HG03060 (cell line): ENCODE data around the gene PHAF1.

Source experiments
- ATAC-seq: cut with Tn5 transposase; IDR thresholded peaks from one replicate; pipeline ENCODE4 v1.9.1; 2021; ENCODE audit warnings: low read depth, moderate number of reproducible peaks; ENCODE audit not compliant: unreplicated experiment

Gene PHAF1

DNA sequence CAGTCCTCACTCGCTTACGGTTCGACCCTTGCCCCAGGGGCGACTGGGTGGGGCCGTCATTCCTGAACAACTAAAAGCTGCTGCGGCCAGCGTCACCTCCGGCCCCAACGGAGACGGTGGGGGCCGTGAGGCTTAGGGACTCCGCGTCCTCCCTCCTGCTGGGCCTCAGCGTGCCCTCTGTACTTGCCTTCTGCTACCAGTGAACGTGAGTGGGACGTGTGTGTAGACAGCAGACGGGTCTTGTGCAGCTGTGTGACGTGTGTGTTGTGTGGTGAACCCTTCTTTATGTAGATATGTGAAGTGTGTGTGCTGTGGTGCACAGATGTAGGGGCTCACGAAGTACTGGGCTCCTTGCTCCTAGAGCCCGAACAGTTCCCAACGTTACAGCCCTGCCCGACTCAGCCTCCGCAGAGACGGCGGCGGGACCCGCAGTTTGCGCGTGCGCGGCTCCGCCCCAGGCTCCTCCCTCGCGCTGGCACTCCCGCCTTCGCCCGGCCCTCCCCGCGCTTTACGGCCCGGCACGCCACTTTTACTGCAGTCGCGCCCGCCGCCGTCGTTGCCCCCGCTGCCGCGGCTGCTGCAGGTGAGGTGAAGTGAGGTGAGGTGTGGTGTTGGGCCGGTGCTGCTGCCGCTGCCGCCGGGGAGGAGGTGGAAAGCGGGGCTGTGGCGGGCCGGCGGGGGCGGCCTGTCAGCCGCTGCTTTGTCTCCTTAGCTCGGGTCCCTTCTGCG is at the start of gene PHAF1:
Gene PHAF1, plus strand, starts transcription at position 535 of the 729 bp plus-strand sequence. CDS start 235 bp downstream, outside the sequence.
- ATAC-seq, result peak; percentile 55

- ATAC-seq, result no peak
These were observed 46.7 kb upstream of the PHAF1 start for GRCh38 chr16:67063008-67063407.

DNA sequence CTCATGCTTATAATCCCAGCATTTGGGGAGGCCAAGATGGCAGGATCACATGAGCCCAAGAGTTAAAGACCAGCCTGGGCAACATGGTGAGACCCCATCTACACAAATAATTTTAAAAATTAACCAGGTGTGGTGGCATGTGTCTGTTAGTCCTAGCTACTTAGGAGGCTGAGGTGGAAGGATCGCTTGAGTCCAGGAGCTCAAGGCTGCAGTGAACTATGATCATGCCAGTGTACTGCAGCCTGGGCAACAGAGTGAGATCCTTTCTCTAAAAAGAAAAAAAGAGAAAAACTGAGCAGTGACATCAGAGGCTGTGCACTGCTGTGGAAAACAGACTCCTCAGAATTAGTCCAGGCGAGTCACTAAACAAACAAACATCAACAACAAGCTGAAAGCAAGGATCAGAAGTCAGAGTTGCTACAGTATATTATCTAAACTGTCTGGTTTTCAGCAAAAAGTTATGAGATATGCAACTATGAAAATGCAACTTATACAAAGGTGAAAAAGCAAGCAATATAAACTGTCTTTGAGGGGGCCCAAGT is 41.5 kb upstream of the PHAF1 start:
- ATAC-seq, result no peak

- no peak for ATAC-seq
These were observed 38.2 kb upstream of the PHAF1 start for GRCh38 chr16:67071476-67072048.

DNA sequence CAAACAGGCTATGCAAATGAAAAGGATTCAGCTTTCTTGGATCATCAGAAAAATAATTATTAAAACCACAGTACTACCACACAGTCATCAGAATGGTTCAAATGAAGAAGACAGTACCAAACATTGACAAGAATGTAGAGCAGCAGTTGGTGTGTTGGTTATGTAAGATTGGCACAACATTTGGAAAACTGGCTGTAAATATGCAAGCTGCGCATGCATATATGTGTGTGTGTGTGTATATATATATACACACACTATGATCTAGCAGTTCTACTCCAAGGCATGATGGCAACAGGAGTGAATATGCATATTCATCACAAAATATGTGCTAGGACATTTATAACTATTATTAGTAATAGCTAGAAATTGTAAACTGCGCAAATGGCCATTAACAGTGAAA is 34.4 kb upstream of the PHAF1 start:
- ATAC-seq, result no peak

GRCh38 chr16:67077871-67078270 is 31.9 kb upstream of the PHAF1 start:
- ATAC-seq, result no peak

DNA sequence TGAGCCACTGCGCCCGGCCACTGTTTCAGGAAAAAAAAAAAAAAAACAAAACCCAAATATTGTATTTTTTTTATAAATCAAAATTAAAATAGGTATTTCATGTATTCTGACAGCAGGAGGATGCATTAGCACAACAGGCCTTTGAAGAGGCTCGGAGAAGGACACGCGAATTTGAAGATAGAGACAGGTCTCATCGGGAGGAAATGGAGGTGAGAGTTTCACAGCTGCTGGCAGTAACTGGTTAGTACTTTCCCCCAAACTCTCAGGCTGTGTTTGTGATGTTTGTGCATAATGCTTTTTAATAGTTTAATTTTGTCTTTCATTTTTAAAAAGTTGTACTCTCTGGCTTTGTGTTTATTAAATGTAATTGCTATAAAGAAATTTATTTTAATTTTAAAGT is 27.6 kb upstream of the PHAF1 start:
- no peak for ATAC-seq

DNA sequence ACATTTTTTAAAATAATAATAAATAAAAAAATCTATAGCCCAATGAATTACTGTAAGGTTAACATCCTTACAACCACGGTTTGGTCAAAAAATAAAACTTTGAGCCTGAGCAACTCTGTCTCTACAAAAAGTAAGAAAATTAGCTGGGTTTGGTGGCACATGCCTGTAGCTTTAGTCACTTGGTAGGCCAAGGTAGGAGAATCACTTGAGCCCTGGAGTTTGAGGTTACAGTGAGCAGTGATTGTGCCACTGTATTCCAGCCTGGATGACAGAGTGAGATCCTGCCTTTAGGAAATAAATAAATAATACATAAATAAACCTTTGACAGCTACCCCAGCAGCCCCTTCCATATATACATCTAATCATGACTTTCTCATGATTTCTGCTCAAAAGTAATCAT is 26.9 kb upstream of the PHAF1 start:
- ATAC-seq, result no peak

DNA sequence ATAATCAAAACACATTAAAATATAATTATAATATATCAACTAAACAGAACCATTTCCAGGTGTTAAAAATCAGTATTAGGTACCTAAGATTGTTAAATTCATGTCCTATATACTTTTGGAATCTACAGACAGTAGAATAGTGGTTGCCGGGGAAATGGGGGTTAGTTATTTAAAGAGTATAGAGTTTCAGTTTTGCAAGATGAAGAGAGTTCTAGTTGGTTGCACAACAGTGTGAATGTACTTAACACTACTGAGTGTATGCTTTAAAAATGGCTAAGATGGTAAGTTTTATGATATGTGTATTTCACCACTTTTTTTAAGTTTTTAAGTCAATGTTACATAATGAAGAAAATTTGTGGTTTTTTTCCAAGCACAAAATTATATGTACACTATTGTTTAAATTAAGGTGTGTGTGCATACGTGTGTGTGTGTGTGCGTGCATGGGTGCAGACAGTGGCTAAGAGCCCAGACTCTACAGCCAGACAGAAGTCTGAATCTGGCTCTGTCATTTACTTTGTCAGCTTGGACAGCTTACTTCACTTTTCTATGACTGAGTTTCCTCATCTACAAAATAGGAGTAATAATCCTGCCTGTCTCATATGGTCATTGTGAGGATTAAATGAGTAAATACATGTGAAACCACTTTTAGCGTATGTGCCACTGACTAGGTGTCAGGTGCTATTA is 25.3 kb upstream of the PHAF1 start:
- ATAC-seq, result no peak

DNA sequence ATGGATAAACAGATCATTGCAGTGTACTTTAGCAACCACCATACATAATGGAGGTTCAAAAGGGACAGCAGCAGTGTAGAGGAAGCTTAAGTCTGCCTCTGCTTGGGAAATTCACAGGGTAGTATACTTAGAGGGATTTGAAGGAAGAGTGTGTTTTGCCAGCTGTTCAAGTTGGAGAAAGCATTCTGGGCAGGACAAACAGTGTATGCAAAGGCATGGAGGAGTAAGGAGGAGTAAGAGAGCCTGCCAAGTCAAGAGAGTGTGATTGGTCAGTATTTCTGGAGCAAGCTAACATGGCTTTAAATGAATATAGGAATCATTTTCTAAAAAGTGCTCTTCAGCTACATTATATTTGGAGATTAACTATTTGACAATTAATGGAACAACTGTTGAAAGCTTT is 22.9 kb upstream of the PHAF1 start:
- ATAC-seq, result no peak

DNA sequence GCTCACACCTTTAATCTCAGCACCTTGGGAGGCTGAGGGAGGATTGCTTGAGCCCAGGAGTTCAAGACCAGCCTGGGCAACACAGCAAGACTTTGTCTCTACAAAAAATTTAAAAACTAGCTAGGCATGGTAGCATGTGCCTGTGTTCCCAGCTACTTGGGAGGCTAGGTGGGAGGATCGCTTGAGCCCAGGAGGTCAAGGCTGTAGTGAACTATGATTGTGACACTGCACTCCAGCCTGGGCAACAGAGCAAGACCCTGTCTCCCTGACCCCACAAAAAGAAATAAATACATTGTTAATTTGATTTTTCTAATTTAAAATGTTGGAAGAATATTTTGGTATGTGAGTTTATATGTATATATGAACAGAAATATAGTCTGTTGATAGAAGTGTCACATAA is 22.4 kb upstream of the PHAF1 start:
- ATAC-seq, result no peak

DNA sequence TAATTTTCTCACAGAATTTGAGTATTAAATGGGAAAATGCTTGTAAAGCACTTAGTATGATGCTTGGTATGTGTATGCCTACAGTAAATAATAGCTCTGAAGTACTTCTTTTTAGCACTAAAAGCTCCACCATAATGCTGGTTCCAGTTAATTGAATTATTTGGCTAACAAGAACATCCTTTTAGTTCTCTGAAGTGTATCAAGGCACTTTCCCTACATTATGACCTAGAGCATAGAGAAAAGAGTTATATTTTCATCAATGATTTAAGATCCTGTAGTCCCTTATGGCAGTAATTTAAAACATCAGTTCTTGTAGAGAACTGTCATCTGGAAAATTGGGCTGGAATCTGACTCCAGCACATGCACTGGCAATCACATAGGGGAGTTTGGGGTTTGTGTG is 21.9 kb upstream of the PHAF1 start:
- ATAC-seq, result no peak

DNA sequence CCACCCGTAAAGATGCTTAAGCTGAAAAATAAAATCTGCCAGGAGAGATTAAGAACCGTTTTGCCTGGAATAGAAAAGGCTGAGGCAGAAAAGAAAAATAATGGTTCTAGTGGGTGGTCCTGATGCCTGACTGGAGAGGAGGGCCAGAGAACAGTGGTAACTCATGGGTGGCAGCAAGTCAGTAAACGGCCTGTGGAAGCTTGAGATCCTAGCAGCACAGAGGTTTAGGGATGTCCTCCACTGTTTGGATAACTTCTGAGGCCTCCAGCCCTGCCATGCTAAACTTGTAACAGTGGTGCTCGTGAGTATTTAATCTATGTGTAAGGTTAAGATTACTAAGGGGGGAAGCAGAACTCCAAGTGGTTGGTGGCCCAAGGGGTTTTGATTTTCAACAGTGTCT is 21.2 kb upstream of the PHAF1 start:
- no peak for ATAC-seq

DNA sequence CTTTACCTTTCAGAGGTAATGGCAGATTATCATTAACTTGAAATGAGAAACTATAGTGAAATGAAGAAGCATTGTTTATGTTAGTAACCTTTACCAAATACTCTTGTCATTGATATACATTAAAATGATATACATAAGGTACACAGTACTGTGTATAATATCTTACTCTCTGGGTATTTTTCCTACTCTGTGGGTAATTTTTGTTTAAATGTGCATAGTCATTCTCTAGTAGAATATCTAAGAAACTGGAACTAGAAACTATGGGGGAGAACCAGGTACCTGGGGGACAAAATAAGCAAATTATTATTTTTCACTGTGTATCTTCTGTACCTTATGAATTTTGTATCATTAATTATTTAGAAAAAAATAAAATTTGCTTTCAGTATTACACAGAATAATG is 20.6 kb upstream of the PHAF1 start:
- no peak for ATAC-seq

DNA sequence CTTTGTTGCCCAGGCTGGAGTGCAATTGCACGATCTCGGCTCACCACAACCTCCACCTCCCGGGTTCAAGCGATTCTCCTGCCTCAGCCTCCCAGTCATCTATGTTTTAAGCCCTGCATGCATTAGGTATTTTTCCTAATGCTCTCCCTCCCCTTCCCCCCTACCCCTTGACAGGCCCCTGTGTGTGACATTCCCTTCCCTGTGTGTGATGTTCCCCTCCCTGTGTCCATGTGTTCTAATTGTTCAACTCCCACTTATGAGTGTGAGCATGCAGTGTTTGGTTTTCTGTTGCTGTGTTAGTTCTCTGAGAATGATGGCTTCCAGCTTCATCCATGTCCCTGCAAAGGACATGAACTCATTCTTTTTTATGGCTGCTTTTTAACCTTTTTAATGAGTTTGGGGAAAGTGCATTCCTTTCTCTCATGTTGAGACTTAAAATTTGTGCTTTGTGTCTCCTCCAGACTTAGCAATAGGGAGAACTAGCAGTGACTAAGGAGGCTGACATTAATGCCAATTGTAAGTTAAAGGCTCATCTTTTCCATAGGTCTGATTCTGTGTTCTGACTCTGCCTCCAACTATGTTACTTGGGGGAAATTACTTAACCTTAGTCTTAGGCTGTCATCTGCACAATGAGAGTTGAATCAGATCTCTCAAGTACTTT is 17.7 kb upstream of the PHAF1 start:
- ATAC-seq, result no peak

DNA sequence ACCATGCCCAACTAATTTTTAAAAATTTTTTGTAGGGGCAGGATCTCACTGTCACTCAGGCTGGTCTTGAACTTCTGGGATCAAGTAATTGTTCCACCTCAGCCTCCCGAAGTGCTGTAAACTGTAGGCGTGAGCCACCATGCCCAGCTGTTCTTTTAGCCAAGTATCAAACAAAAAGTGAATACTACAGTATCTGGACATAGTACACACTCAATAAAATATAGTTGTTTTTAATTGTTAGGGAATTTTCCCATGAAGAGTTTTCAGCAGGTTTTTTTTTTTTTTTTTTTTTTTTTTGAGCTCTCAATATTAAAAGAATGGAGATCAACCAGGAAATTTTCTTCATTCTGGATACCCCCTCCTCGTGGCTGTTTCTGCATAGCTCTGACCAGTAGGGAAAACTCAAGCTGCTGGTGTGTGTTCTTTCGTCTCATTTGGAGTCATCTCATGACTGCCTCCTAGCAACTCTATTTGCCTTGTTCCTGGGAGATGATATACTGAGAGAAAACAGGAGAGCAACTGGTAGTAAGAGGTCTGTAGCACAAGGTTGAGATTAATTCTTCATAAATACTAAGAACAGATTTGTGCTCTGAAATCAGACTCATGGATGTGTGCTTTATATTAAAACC is 16.5 kb upstream of the PHAF1 start:
- ATAC-seq, result no peak

DNA sequence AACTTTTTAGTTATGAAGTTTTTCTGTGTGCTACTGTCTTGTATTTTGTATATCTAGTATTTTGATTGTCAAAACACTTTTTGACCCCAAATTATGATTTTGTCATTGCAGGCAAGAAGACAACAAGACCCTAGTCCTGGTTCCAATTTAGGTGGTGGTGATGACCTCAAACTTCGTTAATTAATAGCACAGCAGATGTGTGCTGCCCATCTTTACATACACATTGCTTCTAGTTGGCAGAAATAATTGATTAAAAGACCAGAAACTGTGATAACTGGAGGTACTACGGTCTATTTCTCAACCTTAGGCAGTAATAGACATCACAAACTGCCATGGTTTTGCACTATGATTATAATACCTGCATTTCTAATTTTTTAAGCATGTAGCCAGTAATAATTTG is 11.1 kb upstream of the PHAF1 start:
- ATAC-seq, result no peak

GRCh38 chr16:67100569-67101310 is 9.0 kb upstream of the PHAF1 start:
- ATAC-seq, result no peak

DNA sequence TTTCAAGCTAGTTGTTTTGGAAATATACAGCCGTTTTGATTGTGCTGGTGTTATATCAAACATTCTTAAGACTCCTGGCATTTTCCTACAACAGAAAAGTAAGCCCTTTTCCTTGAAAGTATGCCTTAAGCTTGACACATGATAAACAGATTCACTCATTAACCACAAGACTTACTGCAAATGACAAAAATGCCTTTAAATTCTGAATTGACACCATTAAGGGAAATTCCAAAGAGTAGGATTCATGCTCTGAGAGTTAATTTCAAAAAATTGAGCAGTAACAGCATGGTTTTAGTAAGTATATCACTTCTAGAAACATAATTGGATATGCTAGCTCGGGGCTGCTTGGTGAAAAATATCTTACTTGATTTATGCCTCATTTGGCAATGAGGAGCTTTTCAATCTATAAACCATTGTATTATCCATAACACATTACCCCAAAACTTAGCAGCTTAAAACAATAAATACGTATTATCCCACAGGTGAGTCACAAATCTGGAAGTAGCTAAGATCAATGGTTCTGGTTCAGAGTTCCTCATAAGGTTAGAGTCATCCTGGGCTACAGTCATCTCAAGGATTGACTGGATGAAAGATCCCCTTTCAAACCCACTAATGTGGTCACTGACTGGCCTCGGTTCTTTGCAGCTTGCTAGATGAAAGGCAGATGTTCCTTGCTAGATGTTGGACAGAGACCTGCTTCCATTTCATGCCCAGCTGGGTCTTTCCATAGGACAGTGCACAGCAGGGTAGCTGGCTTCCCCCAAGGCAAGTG is 8.2 kb upstream of the PHAF1 start:
- ATAC-seq, result no peak
